Progenitor cell of endocrine pancreas (in vitro differentiated cells): ENCODE results near the gene CACNA2D2. TPM values are rescaled to one million over a fixed set of nuclear protein-coding genes. Genes with fewer than 3 reads are reported as not detected.
A peak's percentile ranks its signal among the peaks of the same experiment; 100 is the strongest.

Source experiments
- DNase-seq: peaks from one replicate; pipeline ENCODE4 v3.0.0; 2021; ENCODE audit warnings: low spot score; ENCODE audit not compliant: unreplicated experiment
- H3K27ac Mint-ChIP-seq: 2 replicates; pipeline ENCODE4 v1.8.0; 2021; ENCODE audit warnings: mild to moderate bottlenecking, moderate library complexity, mixed read lengths
- H3K27me3 Mint-ChIP-seq: 2 replicates; pipeline ENCODE4 v1.8.0; 2021; ENCODE audit warnings: mixed read lengths
- H3K36me3 Mint-ChIP-seq: 2 replicates; pipeline ENCODE4 v1.8.0; 2022; ENCODE audit warnings: mixed read lengths; ENCODE audit not compliant: insufficient read depth
- H3K4me1 Mint-ChIP-seq: 2 replicates; pipeline ENCODE4 v1.8.0; 2021; ENCODE audit warnings: low read depth, mixed read lengths
- H3K4me3 Mint-ChIP-seq: 2 replicates; pipeline ENCODE4 v1.8.0; 2021; ENCODE audit warnings: low read depth, mild to moderate bottlenecking, moderate library complexity, mixed read lengths
- H3K9me3 Mint-ChIP-seq: 2 replicates; pipeline ENCODE4 v1.8.0; 2021; ENCODE audit warnings: low read depth, mixed read lengths
- total RNA-seq: library from RNA; stranded (reverse); gene quantifications from 2 replicates; pipeline ENCODE4 v1.2.1, GENCODE V29; 2021
- TF ChIP-seq, protein P1 (sequence below): fragments of 200-600 bp; sonication (generic); IDR thresholded peaks from one replicate; pipeline ENCODE4 v1.5.0; 2021; ENCODE audit warnings: antibody characterized with exemption, mild to moderate bottlenecking; ENCODE audit not compliant: unreplicated experiment

Gene CACNA2D2
- total RNA-seq, 1 donor from 2014 or later, result 6.9 TPM

DNA sequence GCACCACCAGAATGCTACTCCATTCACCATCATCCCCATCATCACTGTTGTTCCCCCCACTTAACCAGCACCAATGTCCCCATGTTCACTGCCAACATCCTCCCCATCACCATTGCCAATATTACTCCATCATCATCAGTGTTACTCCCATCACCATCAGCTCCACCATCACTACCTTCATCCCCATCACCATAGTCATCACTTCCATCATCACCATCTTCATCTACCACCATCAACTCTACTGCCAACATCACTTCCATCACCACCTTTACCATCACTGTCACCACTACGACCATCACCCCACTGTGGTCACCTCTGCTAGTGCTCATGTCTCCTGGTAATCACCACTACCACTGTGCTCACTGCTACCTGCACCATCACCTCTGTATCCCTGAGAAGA is 96.9 kb downstream of the CACNA2D2 start:
- H3K4me1 Mint-ChIP-seq, result no peaks in the 10 kb centered on the region
- DNase-seq, result no peak
- H3K36me3 Mint-ChIP-seq, result no peaks in the 10 kb centered on the region
- no peak overlapping the region for H3K27ac Mint-ChIP-seq
- H3K9me3 Mint-ChIP-seq, result no peaks in the 10 kb centered on the region
- TF ChIP-seq, protein P1, sequence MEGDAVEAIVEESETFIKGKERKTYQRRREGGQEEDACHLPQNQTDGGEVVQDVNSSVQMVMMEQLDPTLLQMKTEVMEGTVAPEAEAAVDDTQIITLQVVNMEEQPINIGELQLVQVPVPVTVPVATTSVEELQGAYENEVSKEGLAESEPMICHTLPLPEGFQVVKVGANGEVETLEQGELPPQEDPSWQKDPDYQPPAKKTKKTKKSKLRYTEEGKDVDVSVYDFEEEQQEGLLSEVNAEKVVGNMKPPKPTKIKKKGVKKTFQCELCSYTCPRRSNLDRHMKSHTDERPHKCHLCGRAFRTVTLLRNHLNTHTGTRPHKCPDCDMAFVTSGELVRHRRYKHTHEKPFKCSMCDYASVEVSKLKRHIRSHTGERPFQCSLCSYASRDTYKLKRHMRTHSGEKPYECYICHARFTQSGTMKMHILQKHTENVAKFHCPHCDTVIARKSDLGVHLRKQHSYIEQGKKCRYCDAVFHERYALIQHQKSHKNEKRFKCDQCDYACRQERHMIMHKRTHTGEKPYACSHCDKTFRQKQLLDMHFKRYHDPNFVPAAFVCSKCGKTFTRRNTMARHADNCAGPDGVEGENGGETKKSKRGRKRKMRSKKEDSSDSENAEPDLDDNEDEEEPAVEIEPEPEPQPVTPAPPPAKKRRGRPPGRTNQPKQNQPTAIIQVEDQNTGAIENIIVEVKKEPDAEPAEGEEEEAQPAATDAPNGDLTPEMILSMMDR, result no peak
- H3K27me3 Mint-ChIP-seq, result peaks cover 28% of the 10 kb centered on the region
- H3K4me3 Mint-ChIP-seq, result no peak overlapping the region

DNA sequence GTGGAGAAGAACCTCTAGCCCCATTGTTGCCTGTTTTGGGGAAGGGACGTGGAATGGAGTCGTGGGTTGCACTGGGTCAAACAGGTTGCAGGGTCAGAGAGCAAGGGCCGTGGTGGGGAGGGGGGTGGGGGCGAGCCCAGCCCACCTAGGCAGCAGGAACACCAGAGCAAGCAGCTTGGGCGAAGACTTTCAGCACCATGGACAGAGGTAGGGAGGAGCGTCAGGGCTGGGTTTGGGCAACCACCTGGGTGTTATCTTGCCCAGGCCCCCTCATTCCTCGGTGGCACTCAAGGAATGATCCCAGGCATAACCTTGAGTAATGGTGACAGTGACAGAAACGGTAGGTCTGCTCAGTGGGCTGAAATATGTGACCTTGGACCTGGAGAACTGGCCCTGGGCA is 98.2 kb downstream of the CACNA2D2 start:
- Mint-ChIP-seq H3K27me3 (peaks cover 24% of the 10 kb centered on the region), H3K9me3 (no peaks in the 10 kb centered on the region), H3K4me3 (no peak overlapping the region), H3K4me1 (no peaks in the 10 kb centered on the region), H3K36me3 (no peaks in the 10 kb centered on the region), H3K27ac (no peak overlapping the region)
- peak; percentile 54 for DNase-seq
- TF ChIP-seq, protein P1, result no peak

DNA sequence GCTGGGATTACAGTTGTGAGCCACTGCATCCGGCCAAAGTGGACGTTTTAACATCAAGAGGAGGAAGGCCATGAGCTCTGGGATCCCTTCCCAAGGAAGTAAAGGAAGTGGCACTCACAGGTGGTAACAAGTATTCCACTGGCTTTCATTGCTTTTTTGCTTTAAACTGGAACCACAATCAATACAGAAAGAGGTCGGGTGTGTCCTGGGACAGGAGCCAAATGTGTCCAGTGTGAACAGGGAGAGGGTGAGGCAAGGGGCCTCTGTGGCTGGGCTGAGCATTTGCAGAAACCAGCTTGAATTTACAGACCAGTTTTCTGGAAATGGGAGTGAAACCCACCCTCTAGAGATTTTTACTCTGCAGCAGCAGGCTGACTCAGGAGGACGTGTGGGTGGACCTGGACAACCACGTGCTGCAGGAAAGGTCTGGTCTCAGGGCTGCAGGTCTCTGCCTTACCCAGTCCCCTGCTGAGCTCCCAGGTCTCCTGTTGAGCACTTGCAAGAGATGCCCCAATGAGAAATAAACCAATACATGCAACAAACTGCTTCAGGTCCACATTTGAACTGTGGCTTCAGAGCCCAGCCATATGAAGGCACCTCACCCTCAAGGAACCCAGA is 101.3 kb downstream of the CACNA2D2 start:
- TF ChIP-seq, protein P1, result no peak
- H3K9me3 Mint-ChIP-seq, result no peaks in the 10 kb centered on the region
- H3K27ac Mint-ChIP-seq, result no peak overlapping the region
- DNase-seq, result no peak
- no peaks in the 10 kb centered on the region for H3K4me1 Mint-ChIP-seq
- H3K4me3 Mint-ChIP-seq, result no peak overlapping the region
- H3K36me3 Mint-ChIP-seq, result no peaks in the 10 kb centered on the region
- peaks cover 21% of the 10 kb centered on the region for H3K27me3 Mint-ChIP-seq

DNA sequence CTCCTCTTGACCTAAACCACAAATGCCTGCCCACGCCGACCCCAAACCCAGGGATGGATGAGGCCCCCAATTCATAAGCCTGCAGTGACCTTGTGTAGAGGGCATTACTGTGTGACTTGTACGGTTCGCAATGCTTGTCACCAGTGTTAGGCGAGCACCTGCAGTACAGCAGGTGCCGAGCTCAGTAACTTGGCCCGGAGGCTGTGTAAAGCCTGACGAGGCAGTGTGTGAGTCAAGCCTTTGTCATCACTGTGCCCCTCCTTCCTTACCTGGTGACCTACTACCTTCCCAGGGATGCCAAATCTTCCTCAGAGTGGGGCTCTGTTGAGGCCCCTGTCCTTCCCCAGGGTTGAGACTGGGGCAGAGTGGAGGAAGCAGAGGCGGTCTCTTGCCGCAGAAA is 106.9 kb downstream of the CACNA2D2 start:
- H3K4me1 Mint-ChIP-seq, result no peaks in the 10 kb centered on the region
- no peak for DNase-seq
- H3K4me3 Mint-ChIP-seq, result no peak overlapping the region
- peaks cover 5% of the 10 kb centered on the region for H3K27me3 Mint-ChIP-seq
- no peaks in the 10 kb centered on the region for H3K36me3 Mint-ChIP-seq
- H3K27ac Mint-ChIP-seq, result no peak overlapping the region
- H3K9me3 Mint-ChIP-seq, result no peaks in the 10 kb centered on the region
- TF ChIP-seq, protein P1, result no peak

DNA sequence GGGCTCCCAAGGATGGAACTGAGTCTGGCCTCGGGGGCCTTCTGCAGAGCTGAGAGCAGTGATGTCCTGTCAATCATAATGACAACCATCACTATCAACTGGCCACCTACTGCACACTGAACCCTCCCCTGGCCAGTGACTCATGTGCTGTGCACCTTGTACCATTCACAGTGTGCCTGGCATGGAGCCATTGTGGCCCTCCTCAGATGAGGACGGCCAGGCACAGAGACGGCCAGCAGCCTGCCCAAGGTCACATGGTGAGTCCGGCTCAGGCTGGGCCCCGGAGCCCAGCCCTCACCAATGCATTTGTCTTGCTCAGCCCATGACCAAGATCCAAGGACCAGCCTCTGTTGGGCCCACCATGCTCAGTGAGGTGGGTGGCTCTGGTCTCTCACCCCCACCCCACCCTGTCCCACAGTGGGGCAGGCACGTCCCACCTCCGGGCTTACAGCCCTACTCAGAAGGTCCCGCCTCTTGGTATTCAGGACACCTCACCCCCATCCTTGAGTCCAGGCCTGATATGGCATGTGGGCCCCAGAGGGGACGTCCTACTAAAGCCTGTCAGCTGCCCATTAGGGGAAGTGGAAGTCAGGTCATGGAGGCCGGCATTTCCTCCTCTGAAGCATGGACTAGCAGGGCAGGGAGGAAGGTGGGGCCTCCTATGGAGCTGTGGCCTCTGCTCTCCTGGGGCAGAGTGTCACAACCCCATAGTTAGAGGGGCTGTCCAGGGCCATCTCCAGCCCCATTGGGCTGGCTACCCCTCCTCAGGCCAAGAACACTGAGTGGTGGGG is 108.2 kb downstream of the CACNA2D2 start:
- TF ChIP-seq, protein P1, result no peak
- H3K9me3 Mint-ChIP-seq, result no peaks in the 10 kb centered on the region
- no peak overlapping the region for H3K27ac Mint-ChIP-seq
- H3K4me3 Mint-ChIP-seq, result no peak overlapping the region
- no peaks in the 10 kb centered on the region for H3K4me1 Mint-ChIP-seq
- no peaks in the 10 kb centered on the region for H3K36me3 Mint-ChIP-seq
- no peak for DNase-seq
- H3K27me3 Mint-ChIP-seq, result peaks cover 5% of the 10 kb centered on the region
